NCI-H146 treated with DMSO at 0.1 percent for 48 hours (cell line): ENCODE measurements around the gene NCOA6.

Source experiments
- DNase-seq: peaks from one replicate; lab custom pipeline; 2025; ENCODE audit not compliant: unreplicated experiment; lab: John Stamatoyannopoulos, UW

The NCOA6 gene

DNA sequence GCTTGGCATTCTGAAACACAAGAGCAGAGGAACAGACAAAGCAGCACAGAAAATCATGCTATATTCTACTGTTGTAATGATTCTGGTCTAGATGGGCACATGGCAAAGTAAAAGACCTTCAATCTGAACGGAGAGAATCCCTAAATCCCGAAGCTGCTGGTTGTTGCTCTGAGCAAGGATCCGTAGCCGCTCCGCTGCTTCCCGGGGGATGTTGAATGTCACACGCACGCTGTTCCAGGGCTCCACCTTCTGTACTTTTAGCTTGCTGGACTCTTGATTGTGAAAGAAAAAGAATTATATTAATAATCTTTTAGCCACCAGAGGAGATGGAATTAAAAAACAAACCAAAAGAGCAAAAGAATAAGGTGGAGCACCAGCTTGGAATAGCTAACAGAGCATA lies 49.3 kb downstream of the NCOA6 start:
- DNase-seq, result no peak

GRCh38 chr20:34774886-34775285 lies 50.6 kb downstream of the NCOA6 start:
- no peak for DNase-seq

DNA sequence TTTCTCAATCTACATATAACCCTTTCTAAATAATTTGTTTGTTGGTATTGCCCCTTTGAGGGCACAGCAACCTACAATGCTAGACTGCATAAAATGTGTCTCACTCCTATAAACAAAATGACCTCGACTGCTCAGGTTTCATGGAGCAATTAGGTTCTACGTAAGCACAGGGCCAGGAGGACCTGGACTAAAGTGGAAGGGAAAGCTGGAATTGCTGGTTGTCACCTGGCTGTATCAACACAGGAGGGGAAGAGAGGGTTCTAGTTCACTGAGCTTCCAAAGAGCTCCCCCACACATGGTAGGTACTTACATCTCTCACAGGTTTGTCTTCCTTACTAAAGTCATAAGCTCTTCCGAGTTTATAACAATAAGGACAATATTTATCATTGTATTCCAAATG lies 51.0 kb downstream of the NCOA6 start:
- no peak for DNase-seq

DNA sequence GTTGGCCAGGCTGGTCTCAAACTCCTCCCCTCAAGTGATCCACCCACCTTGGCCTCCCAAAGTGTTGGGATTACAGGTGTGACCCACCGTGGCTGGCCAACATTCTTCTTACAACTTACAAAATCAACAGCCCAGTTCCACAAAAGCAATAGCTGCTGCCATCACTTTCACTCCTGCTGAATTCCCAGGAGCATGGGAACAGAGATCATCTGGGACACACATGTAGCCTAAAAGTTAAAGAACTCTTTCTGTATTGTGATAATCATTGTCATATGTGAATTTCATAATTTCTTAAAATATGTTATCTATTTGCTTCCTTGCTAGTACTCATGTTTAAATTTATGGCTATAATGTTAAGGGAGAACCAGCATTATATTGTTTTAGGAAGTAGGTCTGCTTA lies 51.7 kb downstream of the NCOA6 start:
- no peak for DNase-seq

DNA sequence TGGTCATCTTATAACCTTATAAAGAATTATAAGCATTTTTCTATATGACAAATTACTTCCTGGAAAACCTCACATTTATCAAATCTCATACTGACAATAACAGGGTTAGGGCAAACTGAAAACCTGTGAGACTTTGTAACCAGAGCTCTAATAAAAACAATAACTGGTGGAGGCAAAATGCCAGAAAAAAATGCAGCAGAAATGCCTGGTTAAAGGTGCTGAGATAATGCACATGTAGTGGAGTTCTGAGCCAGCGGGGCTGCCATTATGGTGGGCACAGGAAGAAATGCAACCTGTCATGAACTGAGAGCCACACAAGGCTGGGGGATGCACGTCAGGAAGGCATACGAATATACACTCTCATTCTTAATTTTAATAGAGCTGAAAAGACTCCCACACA lies 53.0 kb downstream of the NCOA6 start:
- no peak for DNase-seq

GRCh38 chr20:34771680-34772081 lies 53.8 kb downstream of the NCOA6 start:
- DNase-seq, result no peak

DNA sequence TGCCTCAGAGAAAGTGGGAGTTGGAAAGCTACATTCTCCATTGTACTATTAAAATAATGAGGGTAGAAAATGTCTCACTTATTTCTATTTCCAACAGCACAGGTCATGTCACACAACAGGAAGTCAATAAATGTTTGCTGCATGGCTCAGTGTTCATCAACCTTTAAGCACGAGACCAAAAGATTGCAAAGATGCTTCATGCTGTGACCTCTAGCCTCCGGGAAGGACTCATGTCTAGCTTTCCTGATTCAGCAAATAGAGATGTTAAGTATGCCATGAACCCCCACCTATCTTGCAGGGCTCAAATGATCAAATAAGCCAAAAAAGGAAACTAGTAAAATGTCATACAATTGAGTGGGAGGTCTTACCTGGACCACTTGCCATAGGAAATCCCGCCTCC lies 57.4 kb downstream of the NCOA6 start:
- DNase-seq, result no peak

GRCh38 chr20:34762031-34762555 lies 63.4 kb downstream of the NCOA6 start:
- no peak for DNase-seq

- DNase-seq, result no peak
Measured at GRCh38 chr20:34755367-34755766, 70.1 kb downstream of the NCOA6 start.

DNA sequence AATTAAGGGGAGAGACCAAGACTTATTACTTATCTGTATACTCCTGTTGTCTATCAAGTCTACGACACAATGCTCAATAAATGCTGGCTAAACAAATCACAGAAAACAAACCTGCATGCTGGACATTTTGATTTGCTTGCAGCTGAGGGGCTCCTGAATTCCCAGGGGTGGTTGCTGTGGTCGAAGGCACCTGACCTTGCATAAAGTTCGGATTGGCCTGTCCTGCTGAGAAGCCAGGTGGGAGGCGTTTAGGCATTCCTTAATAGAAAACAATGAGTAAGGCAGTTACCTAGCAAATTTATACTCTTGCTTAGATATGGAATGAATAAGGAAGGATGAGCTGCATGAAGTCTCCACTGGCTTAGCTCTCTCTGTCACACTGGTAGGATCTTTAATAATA lies 70.8 kb downstream of the NCOA6 start:
- DNase-seq, result no peak

- no peak for DNase-seq
Measured at GRCh38 chr20:34753706-34754461, 71.6 kb downstream of the NCOA6 start.

DNA sequence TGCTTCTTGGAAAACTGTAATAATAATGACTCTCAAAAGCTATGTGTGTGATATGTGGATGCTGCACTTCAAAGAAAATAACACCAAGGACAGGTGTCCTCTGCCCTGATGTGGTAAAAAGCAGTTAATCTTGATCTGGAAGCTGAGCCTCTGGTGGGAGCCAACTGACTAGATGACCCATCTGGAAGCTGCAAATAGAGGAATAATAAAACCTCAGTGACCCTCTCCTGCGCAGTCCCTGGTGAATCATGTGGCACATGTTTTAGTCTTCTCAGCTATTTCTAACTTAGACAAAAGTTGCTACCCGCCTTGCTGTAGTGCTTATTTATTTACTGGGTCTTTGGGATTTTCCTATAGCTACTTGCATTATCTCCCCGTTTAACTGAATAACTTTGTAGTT lies 74.0 kb downstream of the NCOA6 start:
- no peak for DNase-seq

GRCh38 chr20:34750484-34750883 lies 75.0 kb downstream of the NCOA6 start:
- DNase-seq, result no peak

GRCh38 chr20:34748709-34749108 lies 76.7 kb downstream of the NCOA6 start:
- no peak for DNase-seq

- no peak for DNase-seq
Measured at GRCh38 chr20:34747479-34747878, 78.0 kb downstream of the NCOA6 start.

DNA sequence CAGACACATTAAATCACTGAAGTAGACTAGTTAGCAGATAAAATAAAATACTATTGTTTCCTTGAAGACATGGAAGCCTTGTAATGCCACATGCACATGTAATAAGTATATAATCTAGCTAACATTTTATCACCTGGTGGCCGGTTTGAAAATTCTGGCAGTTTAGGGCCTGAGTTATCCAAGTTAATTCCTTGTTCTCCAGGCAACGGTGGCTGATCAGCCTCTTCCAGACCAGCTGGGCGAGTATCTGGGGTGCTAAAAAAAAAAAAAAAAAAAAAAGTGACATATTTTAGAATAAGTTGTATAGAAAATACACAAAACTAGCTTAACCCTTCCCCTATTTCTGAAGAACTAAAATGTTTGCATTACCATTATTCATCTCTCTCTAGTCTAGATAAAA lies 78.8 kb downstream of the NCOA6 start:
- no peak for DNase-seq

GRCh38 chr20:34744847-34745246 lies 80.6 kb downstream of the NCOA6 start:
- DNase-seq, result no peak

DNA sequence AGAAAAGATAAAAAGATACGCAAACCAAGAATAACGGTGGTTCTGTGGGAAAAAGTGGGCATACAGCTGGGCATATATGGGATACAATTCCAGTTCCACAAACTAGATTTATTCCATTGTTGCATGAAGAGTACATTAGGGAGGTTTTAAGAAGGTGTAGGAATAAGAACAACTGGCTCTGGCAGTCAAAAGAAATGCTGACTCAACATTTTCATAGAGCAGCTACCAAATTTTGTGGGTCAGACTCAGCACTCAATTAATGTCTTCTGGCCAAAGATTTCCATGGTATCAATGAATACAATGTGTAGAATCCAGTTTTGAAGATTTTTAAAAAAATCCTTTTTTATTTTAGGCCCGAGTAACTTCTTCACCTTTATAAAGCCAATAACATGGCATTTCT lies 81.1 kb downstream of the NCOA6 start:
- no peak for DNase-seq

- DNase-seq, result no peak
Measured at GRCh38 chr20:34743039-34743438, 82.4 kb downstream of the NCOA6 start.

DNA sequence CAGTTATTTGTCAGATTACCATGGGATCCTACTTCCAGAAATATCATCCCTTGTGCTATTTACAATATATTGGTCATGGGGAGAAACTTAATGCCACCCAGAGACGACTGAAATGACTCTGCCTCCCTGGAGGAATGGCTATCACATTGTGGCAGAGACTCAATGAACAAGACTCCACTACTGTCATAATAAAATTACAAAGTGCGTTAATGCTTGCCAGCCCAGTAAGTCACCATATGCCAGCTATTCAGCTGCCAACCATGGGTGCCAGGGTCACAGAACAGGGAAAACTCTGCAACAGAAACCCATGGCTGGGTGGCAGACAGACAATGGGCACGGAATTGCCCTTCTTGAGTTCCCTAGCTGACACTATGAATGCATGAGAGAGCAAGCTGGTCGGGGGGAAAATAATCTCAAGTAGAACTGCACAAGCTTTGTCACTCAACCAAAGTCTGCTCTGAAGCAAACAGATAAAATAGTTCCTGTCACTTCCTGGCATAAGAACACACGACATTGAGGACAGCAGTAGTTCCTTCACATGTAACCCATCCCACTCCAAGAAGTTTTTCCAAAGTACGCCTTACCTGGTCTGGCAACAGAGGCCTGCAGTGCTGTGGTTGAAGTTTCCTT lies 89.2 kb downstream of the NCOA6 start:
- no peak for DNase-seq

DNA sequence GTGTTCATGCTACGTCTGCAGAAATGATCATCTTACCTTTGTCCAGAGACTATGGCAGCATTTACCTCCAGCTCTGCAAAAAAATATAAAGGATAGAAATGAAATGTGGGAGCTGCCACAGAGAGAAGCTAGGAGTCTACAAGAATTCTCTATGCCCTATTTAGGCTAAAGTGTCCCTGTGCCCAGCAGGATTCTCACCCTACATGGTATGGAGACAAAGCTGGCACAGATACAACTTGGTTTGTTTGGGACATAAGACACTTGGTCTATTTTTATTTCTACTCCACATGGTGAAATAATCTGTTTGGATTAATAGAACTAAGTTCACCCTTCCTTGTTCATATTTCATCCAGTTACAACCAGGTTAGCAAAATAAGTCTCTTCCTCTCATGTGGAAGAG lies 92.9 kb downstream of the NCOA6 start:
- DNase-seq, result no peak

GRCh38 chr20:34729416-34729815 lies 96.0 kb downstream of the NCOA6 start:
- DNase-seq, result no peak

DNA sequence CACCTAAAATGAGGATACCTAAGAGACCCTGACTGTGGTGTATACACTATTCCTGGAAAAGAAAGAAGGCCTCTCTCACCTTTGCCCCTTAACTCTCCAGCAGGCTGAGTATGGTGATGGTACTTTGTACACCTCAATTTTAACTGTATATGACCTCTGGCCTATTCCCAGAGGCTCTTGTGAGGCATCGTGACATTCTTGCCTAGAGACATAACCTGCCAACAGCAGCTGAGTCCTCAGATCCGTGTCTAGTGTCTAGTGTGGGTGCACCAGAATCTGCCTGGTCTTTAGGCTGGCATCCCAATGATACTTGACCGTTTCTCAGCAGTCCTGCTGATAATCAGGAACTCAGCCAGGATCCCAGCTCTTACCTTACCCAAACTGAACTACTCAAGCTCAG lies 101.3 kb downstream of the NCOA6 start:
- no peak for DNase-seq
